Transverse colon (tissue), 4 donors: Measurements from ENCODE around the gene GTF2F2.

Source experiments
- EP300 ChIP-seq: sonication (generic); formaldehyde crosslinking; IDR thresholded peaks from one replicate; pipeline ENCODE4 v1.6.1; 2017; ENCODE audit warnings: antibody characterized with exemption, low read depth
- POLR2A ChIP-seq: fragments of 450-650 bp; IDR thresholded peaks from one replicate; pipeline ENCODE4 v1.6.1; 2016; ENCODE audit warnings: antibody characterized with exemption, mild to moderate bottlenecking, moderate library complexity
- POLR2AphosphoS5 ChIP-seq, 3 donors: sonication (generic); formaldehyde crosslinking; IDR thresholded peaks; one replicate each; pipeline ENCODE4 v1.6.1; 2016; ENCODE audit warnings: antibody characterized with exemption in 3 of 3
- TF ChIP-seq, protein P1 (sequence below), 5 experiments: fragments of 200-600 bp in 3 of 5; fragments of 450-650 bp in 2 of 5; sonication (generic) in 3 of 5; IDR thresholded peaks; 1 replicate in 2 of 5; 2 replicates in 3 of 5; pipeline ENCODE4 v1.5.1; 2016 to 2017; ENCODE audit warnings: antibody characterized with exemption in 5 of 5, inconsistent platforms in 3 of 5, mild to moderate bottlenecking in 2 of 5, moderate library complexity in 1 of 5

DNA sequence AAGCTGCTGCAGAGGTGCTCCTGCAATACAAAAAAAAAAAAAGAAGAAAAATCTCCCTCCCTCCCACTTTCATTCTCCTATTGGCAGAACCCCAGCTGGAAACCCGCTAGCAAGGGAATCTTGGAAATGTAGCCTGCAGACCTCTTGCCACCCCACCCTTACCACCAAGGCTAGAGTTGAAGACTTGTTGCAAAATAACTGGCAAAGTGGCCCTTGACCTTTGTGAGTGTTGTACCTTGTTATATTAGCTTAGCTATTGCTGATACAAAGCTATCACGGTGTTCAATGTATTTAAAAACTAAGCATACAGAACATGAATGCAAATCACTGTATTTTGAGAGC, 138.0 kb downstream of the GTF2F2 start:
- no peak for TF ChIP-seq POLR2AphosphoS5 (IDR thresholded peaks at IDR 0.05)
- TF ChIP-seq, protein P1, sequence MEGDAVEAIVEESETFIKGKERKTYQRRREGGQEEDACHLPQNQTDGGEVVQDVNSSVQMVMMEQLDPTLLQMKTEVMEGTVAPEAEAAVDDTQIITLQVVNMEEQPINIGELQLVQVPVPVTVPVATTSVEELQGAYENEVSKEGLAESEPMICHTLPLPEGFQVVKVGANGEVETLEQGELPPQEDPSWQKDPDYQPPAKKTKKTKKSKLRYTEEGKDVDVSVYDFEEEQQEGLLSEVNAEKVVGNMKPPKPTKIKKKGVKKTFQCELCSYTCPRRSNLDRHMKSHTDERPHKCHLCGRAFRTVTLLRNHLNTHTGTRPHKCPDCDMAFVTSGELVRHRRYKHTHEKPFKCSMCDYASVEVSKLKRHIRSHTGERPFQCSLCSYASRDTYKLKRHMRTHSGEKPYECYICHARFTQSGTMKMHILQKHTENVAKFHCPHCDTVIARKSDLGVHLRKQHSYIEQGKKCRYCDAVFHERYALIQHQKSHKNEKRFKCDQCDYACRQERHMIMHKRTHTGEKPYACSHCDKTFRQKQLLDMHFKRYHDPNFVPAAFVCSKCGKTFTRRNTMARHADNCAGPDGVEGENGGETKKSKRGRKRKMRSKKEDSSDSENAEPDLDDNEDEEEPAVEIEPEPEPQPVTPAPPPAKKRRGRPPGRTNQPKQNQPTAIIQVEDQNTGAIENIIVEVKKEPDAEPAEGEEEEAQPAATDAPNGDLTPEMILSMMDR (IDR thresholded peaks at IDR 0.05), result no peak
- TF ChIP-seq EP300, result no peak
- no peak for TF ChIP-seq POLR2A
